Stomach (tissue), 4 donors: ENCODE measurements around the gene XIRP2.

Experiments
- CTCF ChIP-seq, 7 experiments: fragments of 450-650 bp in 4 of 7; fragments of 200-600 bp in 3 of 7; sonication (generic) in 3 of 7; IDR thresholded peaks; one replicate each; pipeline ENCODE4 v1.5.1; 2016 to 2019; ENCODE audit warnings: antibody characterized with exemption in 7 of 7, control low read depth in 2 of 7, mild to moderate bottlenecking in 1 of 7
- EP300 ChIP-seq: sonication (generic); formaldehyde crosslinking; IDR thresholded peaks from one replicate; pipeline ENCODE4 v1.6.1; 2017; ENCODE audit warnings: antibody characterized with exemption
- POLR2A ChIP-seq, 4 donors: fragments of 450-650 bp; IDR thresholded peaks; one replicate each; pipeline ENCODE4 v1.6.1; 2016; ENCODE audit warnings: antibody characterized with exemption in 4 of 4, control low read depth in 2 of 4, mild to moderate bottlenecking in 1 of 4, moderate library complexity in 1 of 4
- POLR2AphosphoS5 ChIP-seq, 3 donors: sonication (generic); formaldehyde crosslinking; IDR thresholded peaks; one replicate each; pipeline ENCODE4 v1.6.1; 2016; ENCODE audit warnings: antibody characterized with exemption in 3 of 3

GRCh38 chr2:166921261-166921896, 33.1 kb downstream of the XIRP2 start:
- TF ChIP-seq CTCF (IDR thresholded peaks at IDR 0.05) = no peak
- TF ChIP-seq POLR2A (IDR thresholded peaks at IDR 0.05) = no peak
- no peak for TF ChIP-seq POLR2AphosphoS5 (IDR thresholded peaks at IDR 0.05)
- no peak for TF ChIP-seq EP300
